GM19351 (cell line): ENCODE measurements around the gene MYH2.

Experiments used
- ATAC-seq: cut with Tn5 transposase; IDR thresholded peaks from one replicate; pipeline ENCODE4 v1.9.1; 2021; ENCODE audit warnings: mild to moderate bottlenecking, moderate library complexity; ENCODE audit not compliant: unreplicated experiment

The MYH2 gene

GRCh38 chr17:10516638-10517037, 32.8 kb downstream of the MYH2 start:
- no peak for ATAC-seq

DNA sequence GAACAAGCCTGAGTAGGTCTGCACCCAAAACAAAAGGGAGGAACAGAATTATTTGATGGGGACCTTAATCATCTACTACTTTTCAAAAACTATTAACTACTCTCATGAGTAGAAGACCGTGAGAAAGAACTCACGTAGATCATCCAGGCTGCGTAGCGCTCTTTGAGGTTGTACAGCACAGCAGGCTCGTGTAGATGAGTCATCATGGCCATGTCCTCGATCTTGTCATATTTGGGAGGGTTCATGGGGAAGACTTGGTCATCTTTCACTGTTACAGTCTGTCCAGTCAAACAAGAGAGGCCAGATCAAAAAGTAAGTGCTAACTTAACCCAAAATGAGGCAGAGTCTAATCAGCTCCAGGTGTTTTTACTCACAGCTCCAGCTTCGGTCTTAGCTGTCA, 33.4 kb downstream of the MYH2 start:
- no peak for ATAC-seq

DNA sequence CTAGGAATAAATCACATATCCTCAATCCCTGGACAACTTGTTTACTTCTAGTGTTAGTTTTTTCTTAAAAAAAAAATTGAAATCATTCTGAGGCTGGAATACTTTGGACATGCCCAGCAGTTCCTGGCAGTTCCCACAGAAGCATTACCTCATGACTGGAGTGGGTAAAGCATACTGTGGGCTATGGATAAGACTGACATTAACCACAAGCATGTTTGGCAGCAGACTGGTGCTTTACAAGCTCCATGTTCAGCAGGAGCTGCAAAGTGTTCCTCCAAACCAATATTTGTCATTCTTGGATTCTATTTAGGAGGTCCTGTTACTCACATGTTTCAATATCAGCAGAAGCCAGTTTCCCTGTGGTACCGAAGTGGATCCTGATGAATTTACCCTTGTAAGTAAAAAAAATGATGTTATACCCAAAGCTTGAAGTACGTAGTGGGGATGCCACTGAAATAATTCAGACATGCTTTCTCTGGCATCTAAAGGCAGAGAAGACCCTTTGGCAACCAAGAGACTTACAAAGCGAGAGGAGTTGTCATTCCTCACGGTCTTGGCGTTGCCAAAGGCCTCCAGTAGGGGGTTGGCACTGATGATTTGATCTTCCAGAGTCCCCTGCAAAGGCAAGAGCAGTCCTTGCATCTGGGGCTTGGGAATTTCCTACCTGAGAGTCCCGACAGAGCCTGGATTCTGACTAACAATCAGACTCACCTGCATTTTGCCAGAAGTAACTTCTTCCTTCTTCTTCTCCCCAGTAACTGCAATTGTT, 36.0 kb downstream of the MYH2 start:
- no peak for ATAC-seq

GRCh38 chr17:10512856-10513255, 36.6 kb downstream of the MYH2 start:
- ATAC-seq = no peak

GRCh38 chr17:10499950-10500349, 49.5 kb downstream of the MYH2 start:
- no peak for ATAC-seq

DNA sequence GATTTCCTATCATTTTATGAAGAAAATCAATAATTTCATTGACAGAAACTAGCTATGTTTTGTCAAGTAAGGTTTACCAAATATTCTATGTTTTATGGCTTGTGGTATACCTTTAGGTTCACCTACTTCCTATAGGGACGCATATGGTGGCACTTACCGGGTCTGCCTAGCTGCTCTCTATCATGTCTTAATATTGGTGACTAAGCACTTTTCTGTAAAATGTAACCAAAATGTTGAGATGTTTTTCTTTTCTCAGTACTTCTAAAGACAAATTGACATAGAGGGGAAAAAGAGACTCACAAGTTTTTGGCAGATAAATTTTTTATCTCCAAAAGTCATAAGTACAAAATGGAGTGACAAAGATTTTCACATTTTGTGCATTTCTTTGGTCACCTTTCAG, 57.5 kb downstream of the MYH2 start:
- no peak for ATAC-seq

DNA sequence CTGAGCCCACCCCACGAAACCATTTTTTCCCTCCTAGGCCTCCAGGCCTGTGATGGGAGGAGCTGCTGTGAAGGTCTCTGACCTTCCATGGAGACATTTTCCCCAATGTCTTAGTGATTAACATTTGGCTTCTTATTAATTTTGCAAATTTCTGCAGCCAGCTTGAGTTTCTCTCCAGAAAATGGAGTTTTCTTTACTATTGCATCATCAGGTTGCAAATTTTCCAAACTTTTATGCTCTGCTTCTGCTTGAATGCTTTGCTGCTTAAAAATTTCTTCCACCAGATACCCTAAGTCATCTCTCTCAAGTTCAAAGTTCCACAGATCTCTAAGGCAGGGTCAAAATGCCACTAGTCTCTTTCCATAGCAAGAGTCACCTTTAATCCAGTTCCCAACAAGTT, 67.2 kb downstream of the MYH2 start:
- ATAC-seq = no peak

DNA sequence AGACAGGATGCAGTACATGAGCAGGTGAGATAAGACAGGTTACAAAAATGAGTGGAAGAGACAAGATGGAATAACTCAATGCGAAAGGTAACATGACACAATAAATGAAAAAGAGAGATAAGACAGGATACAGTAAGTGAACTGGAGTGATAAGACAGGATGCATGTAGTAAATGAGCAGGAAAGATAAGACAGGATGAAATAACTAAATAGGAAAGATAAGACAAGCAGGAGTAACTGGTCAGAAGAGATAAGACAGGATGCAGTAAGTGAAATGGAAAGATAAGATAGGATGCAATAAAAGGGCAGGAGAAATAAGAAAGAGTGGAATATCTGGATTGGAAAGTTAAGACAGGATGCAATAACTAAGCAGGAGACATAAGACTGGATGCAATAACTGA, 71.8 kb downstream of the MYH2 start:
- no peak for ATAC-seq

DNA sequence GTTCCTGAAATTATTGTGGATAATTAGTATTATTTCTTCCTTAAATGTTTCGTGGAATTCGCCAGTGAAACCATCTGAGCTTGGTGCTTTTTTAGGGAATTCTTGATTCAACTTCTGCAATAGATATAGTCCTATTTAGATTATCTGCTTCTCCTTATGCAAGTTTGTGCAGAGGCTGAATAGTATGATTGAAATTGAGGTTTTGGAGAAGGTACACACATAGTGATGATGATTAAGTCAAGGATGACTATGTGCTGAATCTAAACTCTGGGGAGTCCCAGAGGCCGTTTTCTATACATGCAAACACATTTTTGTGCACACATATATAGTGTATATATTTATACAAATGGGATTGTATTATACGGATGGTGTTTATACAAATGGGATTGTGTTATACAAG, 74.9 kb downstream of the MYH2 start:
- no peak for ATAC-seq

DNA sequence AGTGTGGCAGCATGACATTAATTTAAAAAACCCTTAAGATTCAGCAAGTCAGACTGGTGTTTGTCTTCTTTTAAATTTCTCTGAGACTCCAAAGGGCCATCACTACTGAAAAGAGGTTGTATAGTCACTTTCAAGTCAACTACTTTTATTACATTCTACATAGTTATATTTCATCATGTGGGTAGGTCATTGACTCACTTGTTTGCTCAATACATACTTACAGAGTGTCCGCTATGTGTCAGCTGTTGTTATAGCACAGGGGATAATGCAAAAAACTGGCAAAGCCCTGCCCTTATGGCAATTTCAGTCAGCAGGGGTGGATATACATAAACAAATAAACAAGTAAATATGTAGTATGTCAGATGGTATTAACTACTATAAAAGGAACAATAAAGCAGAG, 77.6 kb downstream of the MYH2 start:
- ATAC-seq = no peak
